HG02610 (cell line): Measurements from ENCODE around the gene TWIST2.

ENCODE experiments used
- ATAC-seq: cut with Tn5 transposase; IDR thresholded peaks from one replicate; pipeline ENCODE4 v1.9.1; 2021; ENCODE audit warnings: mild to moderate bottlenecking, moderate library complexity; ENCODE audit not compliant: unreplicated experiment

The TWIST2 gene

GRCh38 chr2:238888781-238889180 lies 40.9 kb downstream of the TWIST2 start:
- no peak for ATAC-seq

- no peak for ATAC-seq
Observed at GRCh38 chr2:238890131-238890530, 42.2 kb downstream of the TWIST2 start.

GRCh38 chr2:238890618-238891456 lies 43.0 kb downstream of the TWIST2 start:
- ATAC-seq = no peak

GRCh38 chr2:238891457-238892203 lies 43.7 kb downstream of the TWIST2 start:
- ATAC-seq = no peak

GRCh38 chr2:238892204-238892500 lies 44.3 kb downstream of the TWIST2 start:
- no peak for ATAC-seq

GRCh38 chr2:238892796-238893195 lies 44.9 kb downstream of the TWIST2 start:
- no peak for ATAC-seq

GRCh38 chr2:238893349-238894000 lies 45.6 kb downstream of the TWIST2 start:
- ATAC-seq = no peak

GRCh38 chr2:238894226-238894949 lies 46.5 kb downstream of the TWIST2 start:
- ATAC-seq = no peak

GRCh38 chr2:238894950-238895298 lies 47.0 kb downstream of the TWIST2 start:
- no peak for ATAC-seq

- ATAC-seq = no peak
Observed at GRCh38 chr2:238895361-238895882, 47.5 kb downstream of the TWIST2 start.

- ATAC-seq = no peak
Observed at GRCh38 chr2:238895891-238896600, 48.2 kb downstream of the TWIST2 start.

- no peak for ATAC-seq
Observed at GRCh38 chr2:238896641-238897040, 48.8 kb downstream of the TWIST2 start.

- ATAC-seq = no peak
Observed at GRCh38 chr2:238897122-238897880, 49.4 kb downstream of the TWIST2 start.

- no peak for ATAC-seq
Observed at GRCh38 chr2:238897911-238898311, 50.0 kb downstream of the TWIST2 start.

- ATAC-seq = no peak
Observed at GRCh38 chr2:238898534-238899281, 50.8 kb downstream of the TWIST2 start.

GRCh38 chr2:238899386-238899785 lies 51.5 kb downstream of the TWIST2 start:
- ATAC-seq = no peak

- no peak for ATAC-seq
Observed at GRCh38 chr2:238900511-238900910, 52.6 kb downstream of the TWIST2 start.

GRCh38 chr2:238901461-238902057 lies 53.7 kb downstream of the TWIST2 start:
- no peak for ATAC-seq

- no peak for ATAC-seq
Observed at GRCh38 chr2:238902285-238902684, 54.4 kb downstream of the TWIST2 start.
